Stimulated activated CD8-positive, alpha-beta memory T cell treated with anti-CD3 and anti-CD28 coated beads, Interleukin-15, amount 100 ng/mL, for 24 hours (primary cell): Measurements from ENCODE around the gene PID1.

ENCODE experiments used
- DNase-seq: peaks from one replicate; pipeline ENCODE4 v3.0.0-alpha.2; 2020; ENCODE audit warnings: low read depth

Gene PID1

GRCh38 chr2:229009816-229010215, 261.3 kb downstream of the PID1 start:
- DNase-seq, result no peak

GRCh38 chr2:229003256-229003655, 267.8 kb downstream of the PID1 start:
- no peak for DNase-seq

GRCh38 chr2:229001196-229001595, 269.9 kb downstream of the PID1 start:
- no peak for DNase-seq

- DNase-seq, result no peak
These were observed 271.8 kb downstream of the PID1 start for GRCh38 chr2:228999326-228999725.

- DNase-seq, result no peak
These were observed 282.3 kb downstream of the PID1 start for GRCh38 chr2:228988786-228989185.

- no peak for DNase-seq
These were observed 283.5 kb downstream of the PID1 start for GRCh38 chr2:228987441-228988155.

GRCh38 chr2:228986961-228987360, 284.1 kb downstream of the PID1 start:
- no peak for DNase-seq

GRCh38 chr2:228983700-228984099, 287.4 kb downstream of the PID1 start:
- DNase-seq, result no peak

GRCh38 chr2:228974169-228974568, 296.9 kb downstream of the PID1 start:
- no peak for DNase-seq
